HCT116 (cell line): Measurements from ENCODE around the gene SLC40A1.

ENCODE experiments used
- CEBPB ChIP-seq: IDR thresholded peaks from 2 replicates; pipeline ENCODE4 v1.6.1; 2012; ENCODE audit warnings: low read depth
- EGR1 ChIP-seq: IDR thresholded peaks from 2 replicates; pipeline ENCODE4 v1.6.1; 2012; ENCODE audit warnings: low read depth
- ELF1 ChIP-seq: IDR thresholded peaks from 2 replicates; pipeline ENCODE4 v1.6.1; 2012; ENCODE audit warnings: low read depth, borderline replicate concordance
- EZH2 ChIP-seq: fragments of 200-600 bp; sonication (generic); IDR thresholded peaks from 2 replicates; pipeline ENCODE4 v1.6.1; 2017; ENCODE audit warnings: antibody characterized with exemption, mixed run types
- POLR2A ChIP-seq: IDR thresholded peaks from 2 replicates; pipeline ENCODE4 v1.7.0; 2011; ENCODE audit warnings: borderline replicate concordance; ENCODE audit not compliant: insufficient read depth, insufficient read length; ENCODE audit errors: extremely low read depth
- RAD21 ChIP-seq: IDR thresholded peaks from 2 replicates; pipeline ENCODE4 v1.6.1; 2012; ENCODE audit warnings: low read depth, mild to moderate bottlenecking
- SIN3A ChIP-seq: IDR thresholded peaks from 2 replicates; pipeline ENCODE4 v1.6.1; 2012; ENCODE audit warnings: low read depth
- TF ChIP-seq, protein P1 (sequence below), 3 experiments: fragments of 200-600 bp in 1 of 3; sonication (generic) in 1 of 3; IDR thresholded peaks in 2 of 3; conservative IDR thresholded peaks in 1 of 3; 2 replicates each; pipeline ENCODE4 v1.5.1; 2012 to 2017; ENCODE audit warnings: low read depth in 2 of 3, low read length in 2 of 3, antibody characterized with exemption in 1 of 3, borderline replicate concordance in 1 of 3, control low read depth in 1 of 3, mild to moderate bottlenecking in 1 of 3, mixed read lengths in 1 of 3, mixed run types in 1 of 3, moderate library complexity in 1 of 3; ENCODE audit not compliant: insufficient read depth in 1 of 3
- TF ChIP-seq, protein P2 (sequence below): IDR thresholded peaks from 2 replicates; pipeline ENCODE4 v1.6.1; 2012

DNA sequence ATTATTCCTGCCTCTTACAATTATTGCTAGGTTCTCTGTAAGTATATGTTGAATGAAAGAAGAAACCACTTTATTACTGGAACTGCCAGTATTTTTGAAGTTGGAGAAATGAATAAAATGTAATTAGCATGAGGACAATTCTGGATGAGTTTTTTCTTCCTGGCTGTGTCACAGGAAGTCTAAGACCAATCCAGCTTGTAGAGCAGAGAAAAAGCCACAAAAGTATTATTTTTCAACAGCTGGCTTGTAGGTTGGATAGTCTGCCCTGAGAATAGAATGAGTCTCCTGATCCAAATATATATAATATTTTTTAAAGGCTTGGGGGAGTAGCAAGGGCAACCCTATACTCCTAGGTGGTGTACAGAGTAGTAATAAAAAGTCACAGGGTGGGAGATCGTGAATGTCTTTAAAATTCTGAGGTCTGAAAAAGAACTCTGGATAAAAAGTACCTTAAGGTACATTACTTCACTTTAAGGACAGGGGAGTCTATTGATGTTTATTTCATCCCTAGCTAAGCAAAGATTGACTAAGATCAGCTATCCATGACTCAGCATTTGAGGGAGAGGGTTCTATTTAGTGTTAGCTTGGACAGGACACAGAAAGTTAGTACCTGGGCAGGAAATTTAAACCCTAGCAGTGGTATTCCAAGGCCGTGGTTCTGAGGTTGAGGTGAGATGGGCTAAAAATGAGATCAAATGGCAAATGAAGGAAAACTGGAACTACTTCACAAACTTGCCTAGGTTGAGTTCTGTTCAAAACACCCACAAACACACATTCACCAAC is 31.7 kb downstream of the SLC40A1 start:
- TF ChIP-seq CEBPB (no peak), POLR2A (no peak), EGR1 (no peak), EZH2 (no peak), RAD21 (no peak), ELF1 (no peak), SIN3A (no peak)
- TF ChIP-seq, protein P1, sequence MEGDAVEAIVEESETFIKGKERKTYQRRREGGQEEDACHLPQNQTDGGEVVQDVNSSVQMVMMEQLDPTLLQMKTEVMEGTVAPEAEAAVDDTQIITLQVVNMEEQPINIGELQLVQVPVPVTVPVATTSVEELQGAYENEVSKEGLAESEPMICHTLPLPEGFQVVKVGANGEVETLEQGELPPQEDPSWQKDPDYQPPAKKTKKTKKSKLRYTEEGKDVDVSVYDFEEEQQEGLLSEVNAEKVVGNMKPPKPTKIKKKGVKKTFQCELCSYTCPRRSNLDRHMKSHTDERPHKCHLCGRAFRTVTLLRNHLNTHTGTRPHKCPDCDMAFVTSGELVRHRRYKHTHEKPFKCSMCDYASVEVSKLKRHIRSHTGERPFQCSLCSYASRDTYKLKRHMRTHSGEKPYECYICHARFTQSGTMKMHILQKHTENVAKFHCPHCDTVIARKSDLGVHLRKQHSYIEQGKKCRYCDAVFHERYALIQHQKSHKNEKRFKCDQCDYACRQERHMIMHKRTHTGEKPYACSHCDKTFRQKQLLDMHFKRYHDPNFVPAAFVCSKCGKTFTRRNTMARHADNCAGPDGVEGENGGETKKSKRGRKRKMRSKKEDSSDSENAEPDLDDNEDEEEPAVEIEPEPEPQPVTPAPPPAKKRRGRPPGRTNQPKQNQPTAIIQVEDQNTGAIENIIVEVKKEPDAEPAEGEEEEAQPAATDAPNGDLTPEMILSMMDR (IDR thresholded peaks at IDR 0.05 in 2 of 3, conservative IDR thresholded peaks at IDR 0.05 in 1 of 3; ENCODE audit: borderline replicate concordance in 1 of 3, insufficient read depth in 1 of 3, low read depth in 2 of 3, low read length in 2 of 3): no peak
- TF ChIP-seq, protein P2, sequence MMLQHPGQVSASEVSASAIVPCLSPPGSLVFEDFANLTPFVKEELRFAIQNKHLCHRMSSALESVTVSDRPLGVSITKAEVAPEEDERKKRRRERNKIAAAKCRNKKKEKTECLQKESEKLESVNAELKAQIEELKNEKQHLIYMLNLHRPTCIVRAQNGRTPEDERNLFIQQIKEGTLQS: no peak
